NCI-H2227 (cell line): ENCODE data around the gene PLEKHA4.
A peak's percentile ranks its signal among the peaks of the same experiment; 100 is the strongest.
"Not testable (repeated sequence)": the region's sequence is repeated elsewhere in the genome, so short reads cannot be mapped to it uniquely, and the experiment has no call there.

Experiments used
- DNase-seq: peaks from one replicate; lab custom pipeline; 2025; ENCODE audit not compliant: unreplicated experiment; lab: John Stamatoyannopoulos, UW

PLEKHA4 gene

DNA sequence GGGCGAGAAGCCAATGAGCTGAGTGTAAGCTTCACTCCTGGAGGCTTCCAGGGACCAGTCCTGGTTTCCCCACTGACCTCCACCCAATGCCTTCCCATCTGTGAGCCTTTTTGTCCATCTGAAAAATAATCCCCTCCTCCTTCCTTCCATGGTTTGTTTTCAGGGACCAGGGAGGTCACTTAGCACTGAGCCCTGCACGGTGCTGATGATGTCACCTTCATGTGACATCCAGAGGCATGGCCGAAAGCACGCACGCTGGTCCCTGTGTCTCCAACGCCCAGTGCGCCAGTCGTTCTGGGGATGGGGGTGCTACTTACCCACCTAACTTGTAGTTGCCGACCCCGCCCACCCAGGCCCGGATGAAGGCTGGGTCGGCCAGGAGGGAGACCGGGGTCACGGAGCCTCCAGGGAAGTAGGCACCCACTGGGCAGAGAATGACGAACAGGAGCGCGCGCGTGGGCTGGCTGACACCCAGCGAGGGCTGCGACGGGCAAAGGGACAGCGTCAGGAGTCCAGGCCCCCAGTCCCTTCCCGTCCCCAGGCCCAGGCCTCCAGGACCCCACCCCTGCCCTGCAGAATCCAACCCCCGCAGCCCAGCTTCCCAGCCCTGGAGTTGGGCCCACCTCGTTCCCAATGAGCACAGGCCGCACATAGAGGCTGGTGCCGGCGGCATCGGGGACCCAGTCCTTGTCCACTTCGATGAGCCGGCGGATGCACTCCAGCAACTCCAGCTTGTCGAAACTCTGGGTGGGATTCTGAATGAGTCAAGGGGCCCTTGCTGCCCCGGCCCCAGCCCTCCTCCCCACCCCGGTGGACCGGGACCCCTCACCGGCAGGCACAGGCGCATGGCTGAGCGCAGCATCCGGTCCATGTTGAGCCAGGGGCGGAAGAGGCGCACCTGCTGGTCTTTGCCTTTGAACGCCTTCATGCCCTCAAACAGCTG lies 68.8 kb downstream of the PLEKHA4 start:
- no peak for DNase-seq

DNA sequence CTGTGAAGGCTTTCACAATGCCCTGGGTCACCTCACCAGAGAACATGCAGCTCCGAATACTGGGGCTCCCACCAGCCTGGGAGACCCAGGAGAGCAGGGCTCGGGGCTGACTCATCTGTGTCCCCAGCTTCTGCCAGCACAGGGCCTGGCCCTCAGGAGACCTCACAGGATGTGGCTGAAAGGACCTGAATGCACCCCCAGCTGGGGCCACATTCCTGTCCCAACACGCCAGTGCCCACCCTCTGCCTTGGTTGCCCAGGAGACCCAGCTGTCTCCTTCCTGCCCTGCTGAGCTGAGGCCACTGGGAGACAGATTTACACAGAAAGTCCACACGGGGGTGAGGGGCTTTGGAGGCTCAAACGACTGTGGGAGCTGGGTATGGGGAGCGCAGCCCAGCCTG lies 69.5 kb downstream of the PLEKHA4 start:
- DNase-seq, result no peak

DNA sequence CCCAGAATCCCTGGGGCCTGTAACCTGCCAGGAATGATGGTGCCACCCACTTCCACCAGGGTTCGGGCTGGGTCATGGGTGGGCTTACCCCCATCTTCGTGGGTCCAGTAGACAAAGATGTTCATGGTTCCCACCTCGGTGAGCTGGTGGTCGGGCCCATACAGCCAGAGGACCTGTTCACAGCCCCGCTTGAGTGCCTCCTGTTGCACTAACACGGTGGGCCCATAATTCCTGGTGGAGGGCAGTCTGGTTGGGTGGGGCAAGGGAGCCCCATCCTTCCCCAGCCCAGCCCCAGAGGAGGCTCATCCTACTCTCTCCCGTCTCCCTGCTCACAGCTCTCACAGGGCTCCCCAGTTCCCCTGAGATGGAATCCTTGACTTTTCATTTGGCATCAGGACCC lies 71.3 kb downstream of the PLEKHA4 start:
- no peak for DNase-seq

DNA sequence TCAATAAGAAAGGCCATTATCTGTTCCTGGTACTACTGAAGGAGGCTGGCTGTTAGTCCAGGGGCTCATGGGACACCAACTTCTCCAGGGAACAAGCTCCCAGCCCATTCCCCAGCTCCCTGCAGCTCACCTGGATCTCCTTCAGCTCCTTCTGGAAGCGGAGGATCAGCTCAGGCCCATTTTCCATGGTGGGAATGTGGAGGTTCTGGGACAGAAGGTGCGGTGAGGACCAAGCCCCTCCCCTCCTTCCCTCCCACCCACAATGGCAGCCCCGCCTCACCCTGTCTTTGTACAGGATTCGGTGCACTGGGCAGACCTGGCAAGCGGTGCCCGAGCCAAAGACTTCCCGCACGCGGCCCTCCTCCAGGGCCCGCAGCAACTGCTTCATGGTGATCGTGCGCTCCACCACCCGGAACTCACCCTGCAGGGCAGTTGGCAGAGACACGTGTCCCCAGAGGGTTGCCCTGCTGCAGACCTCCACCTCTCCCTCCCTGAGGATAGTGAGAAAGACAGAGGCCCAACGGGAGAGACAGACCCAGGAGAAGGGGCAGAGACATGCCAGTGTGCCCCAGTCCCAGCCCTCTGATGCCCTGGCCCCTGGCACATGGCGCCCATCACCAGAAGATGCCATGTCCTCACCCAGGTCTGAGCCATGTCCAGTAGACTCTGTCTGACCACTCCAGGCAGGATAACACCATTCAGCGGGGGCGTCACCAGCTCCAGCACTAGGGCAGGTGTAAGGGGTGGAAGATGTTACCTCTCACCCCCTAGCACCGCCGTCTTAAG lies 71.9 kb downstream of the PLEKHA4 start:
- DNase-seq, result no peak

DNA sequence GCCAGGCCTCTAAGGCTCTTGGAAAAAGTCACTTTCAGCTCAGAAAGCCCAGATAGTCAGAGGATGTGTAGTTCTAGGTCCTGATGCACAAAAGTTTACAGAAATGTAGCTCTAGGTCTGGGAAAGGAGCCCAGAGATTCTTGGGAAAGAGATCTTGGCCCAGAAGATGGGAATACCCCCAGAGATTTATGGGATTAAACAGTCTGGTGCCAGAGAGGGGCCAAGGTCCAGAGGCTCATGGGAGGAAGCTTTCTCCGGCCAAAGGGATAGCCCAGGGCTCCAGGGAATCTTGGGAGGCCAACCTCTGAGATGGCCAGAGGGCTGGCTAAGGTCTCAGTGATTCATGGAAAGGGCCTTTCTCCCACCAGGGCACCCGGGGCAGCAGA lies 72.7 kb downstream of the PLEKHA4 start:
- no peak for DNase-seq

DNA sequence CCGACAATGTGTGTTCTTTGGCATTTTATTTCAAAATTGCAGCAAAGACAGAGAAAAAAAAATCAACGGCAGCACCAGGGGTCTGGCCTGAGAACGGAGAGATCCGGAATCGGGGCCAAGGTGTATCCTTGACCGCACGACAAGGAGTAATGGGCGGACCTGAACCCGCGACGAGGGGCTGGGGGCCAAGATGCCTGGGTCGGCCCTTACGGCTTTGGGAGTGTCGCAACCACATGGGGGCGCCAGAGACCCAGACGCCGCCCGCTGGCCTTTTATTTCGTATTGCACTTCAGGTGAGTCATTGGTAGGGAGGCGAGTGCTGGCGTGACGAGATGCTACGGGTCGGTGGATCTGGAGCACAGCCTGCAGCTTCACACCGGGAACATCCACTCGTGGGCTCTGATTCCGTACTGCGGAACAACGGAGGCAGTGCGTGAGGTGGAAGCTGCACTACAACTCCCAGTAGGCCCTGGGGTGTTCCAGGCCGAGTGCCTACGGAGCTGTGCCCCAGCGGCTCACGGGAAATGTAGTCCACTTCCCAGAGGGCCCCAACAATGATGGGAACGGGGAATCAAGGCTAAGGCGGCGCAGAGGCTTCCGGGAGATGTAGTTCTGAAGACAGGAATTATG lies 73.2 kb downstream of the PLEKHA4 start:
- peak; percentile 93 for DNase-seq

DNA sequence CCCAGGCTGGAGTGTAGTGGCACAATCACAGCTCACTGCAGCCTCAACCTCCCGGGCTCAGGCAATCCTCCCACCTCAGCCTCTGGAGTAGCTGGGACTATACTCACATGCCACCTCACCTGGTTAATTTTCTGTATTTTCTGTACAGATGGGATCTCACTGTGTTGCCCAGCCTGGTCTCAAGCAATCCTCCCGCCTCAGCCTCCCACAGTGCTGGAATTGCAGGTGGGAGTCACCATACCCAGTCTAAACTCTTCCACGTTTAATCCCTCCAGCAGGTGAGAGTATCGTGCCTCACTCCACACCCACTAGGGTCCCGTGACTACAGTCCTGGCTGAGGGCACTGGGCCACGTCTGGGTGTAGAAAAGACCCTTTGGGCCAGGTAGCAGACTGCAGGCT lies 74.1 kb downstream of the PLEKHA4 start:
- DNase-seq, result no peak

DNA sequence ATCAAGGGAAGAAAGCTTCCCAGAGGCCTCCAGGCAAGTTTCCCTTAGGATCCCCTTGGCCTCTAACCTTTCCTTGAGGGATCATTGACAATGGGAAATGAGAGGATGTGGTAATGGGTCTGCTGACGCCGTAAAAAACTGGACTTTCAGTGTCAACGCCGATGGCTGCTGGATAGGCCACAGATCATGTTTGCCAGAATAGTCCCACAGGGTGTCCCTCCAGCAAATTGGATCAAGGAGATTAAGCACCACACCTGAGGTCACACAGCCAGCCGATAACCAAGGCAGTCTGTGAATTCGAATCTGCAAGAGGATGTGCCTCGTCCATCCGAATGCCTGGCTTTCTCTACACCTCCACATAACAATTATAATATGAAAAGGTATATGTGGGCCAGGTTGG lies 75.1 kb downstream of the PLEKHA4 start:
- no peak for DNase-seq

DNA sequence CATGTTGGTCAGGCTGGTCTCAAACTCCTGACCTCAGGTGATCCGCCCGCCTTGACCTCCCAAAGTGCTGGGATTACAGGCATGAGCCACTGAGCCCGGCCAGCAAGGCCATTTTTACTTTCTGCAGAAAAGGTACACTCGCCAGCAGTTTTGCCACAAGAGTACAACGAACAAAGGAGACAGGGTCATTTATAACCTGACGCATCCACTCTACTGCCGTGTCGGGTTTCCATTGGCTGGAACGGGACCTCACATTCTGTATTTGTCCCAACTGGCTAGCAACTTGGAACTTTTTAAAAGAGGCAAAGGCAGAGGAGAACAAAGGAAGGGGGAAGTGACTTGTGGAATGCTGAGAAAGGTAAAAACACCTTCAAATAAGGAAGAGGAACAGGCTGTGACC lies 81.1 kb downstream of the PLEKHA4 start:
- DNase-seq, result not testable (repeated sequence)
